HG03135 (cell line): ENCODE measurements around the gene TRABD2B.

Experiments used
- ATAC-seq: cut with Tn5 transposase; IDR thresholded peaks from one replicate; pipeline ENCODE4 v1.9.1; 2021; ENCODE audit warnings: mild to moderate bottlenecking, moderate library complexity; ENCODE audit not compliant: unreplicated experiment

The TRABD2B gene

DNA sequence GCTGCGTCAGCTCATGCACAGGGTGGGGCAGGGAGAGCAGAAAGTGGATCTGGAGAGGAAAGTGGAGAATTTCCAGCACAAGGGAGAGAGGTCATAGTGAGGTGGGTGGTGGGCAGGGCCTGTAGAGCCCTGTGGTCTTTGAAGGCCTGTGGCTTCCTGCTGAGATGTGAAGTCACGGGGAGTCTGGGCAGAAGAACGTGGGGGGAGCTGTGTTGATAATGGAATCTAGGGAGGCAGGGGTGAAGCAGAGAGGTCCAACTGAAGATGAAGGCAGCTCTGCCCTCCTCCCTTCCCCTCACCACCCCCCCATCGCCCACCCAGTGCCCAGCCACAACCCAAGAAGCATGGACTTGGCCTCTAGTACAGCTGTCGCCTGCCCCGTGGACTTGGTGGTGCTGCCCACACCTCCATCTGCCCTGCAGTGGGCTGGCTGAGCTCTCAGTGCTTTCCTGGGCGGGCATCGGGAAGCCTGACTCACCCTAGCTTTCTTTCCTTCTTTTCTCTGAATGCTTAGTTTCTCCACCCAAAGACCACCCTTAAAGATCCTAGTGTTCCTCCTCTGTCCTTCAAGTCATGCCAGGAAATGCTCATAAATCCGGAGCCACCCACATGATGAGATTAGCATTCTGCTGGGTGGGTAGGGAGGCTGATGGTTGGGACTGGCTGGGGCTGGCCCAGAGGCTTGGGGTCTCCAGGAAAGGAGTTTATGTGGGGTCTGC lies 186.1 kb downstream of the TRABD2B start:
- ATAC-seq, result no peak

DNA sequence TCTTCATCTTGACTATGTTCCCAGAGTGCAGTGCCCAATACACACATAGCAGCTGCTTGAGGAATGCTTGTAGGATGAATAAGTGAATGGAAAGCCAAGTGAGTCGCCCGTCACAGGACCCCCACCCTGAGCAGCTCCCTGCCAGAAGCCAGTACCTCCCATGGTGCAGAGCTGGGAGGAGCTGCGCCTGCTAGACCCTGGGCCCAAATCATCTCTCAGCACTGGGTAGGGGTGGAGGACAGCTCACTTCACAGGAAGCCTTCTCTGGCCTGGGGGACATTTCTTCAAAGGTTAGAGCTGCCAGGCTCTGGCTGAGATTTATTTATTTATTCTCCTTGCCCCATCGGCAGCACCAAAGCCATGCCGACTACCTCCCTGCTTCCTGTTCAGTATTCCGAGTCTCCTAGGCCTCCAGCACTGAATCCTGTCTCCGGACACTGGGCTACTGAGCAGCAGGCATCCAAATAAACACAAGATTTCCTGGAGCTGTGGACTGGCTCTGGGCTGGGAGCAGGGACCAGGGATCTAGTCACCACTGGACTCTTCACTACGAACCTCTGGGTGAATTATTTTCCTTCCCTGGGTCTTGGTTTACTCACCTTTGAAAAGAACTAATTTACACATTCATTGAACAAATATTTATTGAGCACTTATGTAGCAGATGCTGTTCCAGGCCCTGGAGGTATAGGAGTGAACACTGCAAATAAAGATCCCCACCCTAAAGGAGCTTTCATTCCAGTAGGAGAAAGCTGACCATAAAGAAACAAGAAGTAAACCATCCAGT lies 187.7 kb downstream of the TRABD2B start:
- ATAC-seq, result no peak

DNA sequence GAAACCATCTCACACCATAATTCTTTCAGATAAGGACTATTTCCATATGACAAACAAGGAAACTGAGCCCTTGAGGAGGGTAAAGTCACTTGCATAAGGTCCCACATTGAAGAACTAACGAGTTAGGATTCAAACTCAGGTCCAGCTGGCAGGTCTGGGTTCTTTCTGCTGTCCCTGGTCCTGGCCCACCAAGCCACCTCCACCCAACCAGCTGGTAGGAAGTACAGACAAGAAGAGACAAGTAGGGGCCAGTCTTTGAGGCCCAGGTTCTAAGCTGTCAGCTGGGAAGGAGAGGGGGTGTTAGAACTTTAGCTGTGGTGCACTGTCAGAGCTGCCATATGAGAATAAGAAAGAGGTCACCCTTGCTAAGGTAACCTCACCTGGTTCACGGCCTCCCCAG lies 188.6 kb downstream of the TRABD2B start:
- no peak for ATAC-seq

DNA sequence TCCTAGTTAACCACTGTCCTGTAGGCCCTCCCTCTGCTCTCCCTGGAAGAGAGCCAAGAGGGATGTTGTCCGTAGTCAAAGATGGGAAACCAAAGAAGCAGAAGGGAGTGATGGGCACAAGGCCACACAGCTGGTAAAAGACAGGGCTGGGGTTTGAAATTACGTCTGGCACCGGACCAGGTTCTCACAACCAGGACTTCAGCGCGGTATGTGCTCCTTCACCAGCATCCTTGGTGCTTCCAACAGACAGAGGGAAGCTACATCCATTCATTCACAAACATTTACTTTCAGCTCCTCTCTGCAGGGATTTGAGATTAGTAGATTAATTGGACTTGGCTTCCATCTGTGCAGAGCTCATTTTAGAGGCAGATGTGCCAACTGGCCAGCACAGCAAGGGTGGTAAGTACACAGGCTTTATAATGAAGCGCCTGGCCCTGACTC lies 191.2 kb downstream of the TRABD2B start:
- no peak for ATAC-seq

DNA sequence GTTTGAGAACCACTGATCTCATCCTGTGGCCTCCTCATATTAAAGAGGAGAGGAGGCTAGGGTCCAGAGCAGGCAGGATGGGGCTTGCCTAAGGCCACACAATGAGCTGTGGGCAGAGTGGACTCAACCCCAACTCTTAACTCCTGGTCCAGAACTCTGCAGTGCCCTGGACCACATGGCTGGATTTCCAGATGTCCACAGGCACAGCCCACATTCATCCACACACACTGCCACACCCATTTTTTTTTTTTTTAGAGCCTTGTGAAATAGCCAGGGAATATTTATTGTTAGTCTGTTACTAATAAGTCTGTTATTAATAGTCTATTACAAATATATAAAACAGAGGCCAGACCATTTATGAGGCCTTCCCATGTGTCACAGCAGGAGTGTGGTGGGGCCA lies 192.2 kb downstream of the TRABD2B start:
- no peak for ATAC-seq

DNA sequence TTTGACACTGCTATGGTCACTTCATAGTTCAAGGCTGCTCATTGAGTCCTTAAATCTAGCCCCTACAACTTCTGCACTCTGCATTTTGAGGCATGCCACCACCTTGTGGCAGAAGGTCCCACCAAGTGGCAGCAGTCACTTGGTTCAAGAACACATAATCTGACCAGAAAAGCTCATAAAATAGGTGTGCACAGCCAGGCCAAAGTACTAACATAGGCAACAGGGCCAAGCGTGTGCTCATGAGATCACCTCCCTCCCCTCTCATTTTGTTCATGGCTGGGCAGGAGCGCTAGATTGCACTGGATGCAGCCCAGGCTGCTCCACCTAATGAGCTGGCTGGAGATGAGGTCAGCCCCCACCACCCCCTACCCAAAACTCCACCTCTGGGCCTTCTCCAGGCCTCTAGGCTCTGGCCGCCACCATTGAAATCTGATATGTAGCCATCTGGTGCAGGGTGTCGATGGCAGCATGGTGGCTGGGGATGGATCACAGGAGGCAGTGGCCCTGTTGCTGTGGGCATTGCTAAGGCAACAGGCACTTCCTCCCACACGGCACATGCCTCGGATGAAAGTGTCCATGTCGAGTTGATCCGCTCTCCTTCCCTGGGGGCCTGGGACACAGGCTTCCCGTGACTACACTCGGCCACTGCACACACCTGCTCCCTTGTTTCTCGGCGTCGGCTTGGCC lies 193.2 kb downstream of the TRABD2B start:
- no peak for ATAC-seq

DNA sequence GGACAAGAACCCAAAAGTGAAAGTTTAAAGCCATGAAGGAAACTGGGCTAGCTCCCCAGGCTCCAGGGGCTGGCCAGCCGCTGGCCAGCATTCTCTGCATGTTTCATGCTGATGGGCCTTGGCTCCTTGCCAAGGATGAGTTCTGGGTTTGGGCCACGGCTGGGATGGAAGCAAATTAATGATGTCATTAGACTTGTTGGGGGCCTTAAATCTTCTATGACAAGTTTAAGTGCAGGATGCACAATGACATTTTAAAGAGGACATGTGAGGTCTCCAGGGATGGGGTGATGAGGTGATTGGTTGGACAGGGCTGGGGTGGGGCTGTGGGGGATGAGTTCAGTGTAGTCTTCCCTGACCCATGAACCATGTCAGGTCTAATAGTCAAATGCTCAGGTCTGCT lies 199.6 kb downstream of the TRABD2B start:
- no peak for ATAC-seq

DNA sequence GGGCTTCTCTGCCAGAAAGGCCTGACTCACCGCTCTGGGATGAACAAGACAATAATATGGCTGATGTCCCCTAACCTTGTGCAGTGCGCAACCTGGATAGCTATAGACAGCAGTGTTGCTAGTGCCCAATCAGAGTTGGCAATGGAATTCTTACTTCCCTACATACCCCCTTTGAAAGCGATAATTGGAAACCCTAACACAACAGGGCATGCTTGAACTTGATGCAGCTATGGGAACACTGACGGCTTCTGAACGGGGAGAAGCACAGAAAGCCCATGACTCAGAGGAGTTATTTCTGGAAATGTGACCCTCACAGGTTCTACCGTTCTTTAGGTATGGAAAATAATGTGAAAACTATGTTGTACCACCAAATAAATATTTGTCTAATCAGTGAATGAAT lies 200.6 kb downstream of the TRABD2B start:
- ATAC-seq, result no peak

DNA sequence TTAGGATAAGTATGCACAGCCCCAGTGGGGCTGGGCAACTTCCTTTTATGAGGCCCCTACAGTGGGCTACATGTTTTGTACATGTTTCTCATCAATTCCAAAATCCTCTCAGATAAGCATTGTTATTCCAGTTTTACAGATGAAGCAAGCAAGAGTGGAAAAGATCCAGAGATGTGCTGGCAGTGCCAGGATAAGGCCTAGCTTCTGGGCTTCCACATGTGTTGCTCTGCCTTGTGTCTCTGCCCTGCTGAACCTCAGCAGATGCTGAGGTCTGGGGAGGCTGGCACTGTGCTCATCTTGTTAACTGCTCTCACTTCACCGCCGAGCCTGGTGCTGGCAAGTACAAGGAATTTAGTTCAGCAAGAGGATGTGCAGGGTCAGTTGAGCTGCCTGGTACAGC lies 202.1 kb downstream of the TRABD2B start:
- no peak for ATAC-seq

DNA sequence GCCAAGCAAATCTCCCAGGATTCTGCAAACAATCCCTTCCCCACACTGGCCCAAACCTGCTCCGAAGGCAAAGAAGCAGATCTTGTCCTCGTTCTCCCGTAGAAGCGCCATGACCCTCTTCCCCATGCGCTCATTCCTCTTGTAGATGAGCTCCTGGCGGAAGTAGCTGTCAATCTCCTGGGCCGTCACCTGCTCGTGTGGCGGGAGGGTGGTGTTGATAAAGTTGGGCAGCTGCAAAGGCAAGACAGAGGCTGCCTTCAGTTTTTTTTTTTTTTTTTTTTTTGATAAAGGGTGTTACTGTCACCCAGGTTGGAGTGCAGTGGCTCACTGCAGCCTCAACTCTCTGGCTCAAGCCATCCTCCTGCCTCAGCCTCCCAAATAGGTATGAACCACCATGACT lies 202.7 kb downstream of the TRABD2B start:
- no peak for ATAC-seq

DNA sequence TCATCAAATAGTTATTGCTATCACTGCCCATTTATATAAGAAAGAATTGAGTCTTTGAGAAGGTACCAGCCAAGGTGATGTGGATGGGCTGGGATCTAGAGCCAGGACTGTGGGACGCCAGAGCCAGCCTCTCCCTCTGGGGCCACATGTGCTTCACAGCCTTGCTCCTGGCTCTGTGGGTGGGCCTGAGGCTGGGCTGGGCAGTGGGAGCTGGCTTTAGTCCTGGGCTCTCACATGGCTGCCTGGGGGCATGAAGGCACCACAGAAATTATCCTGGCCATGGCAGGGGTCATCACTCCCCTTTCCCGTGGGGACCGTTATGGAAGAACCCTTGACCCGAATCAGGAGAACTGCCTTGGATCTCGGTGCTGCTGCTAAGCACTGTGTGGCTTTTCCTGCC lies 203.1 kb downstream of the TRABD2B start:
- ATAC-seq, result no peak

DNA sequence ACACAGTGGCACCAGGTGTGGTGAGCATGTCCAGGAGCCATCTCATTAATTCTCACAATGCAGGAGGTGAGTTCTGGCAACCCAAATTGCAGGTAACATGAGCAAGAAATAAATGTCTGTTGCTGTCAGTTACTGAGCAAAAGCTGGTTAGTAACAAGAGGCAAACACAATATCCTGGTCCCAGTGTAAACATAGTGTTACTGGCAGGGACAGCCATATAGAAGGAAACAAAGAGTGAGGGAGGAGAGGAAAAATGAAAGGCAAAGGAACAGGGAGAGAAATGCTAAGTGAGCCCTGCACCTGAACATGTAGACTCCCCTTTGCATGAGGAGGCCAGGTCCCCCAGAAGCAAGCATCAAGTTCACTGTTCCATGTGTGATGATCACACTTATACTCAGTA lies 203.6 kb downstream of the TRABD2B start:
- ATAC-seq, result no peak

DNA sequence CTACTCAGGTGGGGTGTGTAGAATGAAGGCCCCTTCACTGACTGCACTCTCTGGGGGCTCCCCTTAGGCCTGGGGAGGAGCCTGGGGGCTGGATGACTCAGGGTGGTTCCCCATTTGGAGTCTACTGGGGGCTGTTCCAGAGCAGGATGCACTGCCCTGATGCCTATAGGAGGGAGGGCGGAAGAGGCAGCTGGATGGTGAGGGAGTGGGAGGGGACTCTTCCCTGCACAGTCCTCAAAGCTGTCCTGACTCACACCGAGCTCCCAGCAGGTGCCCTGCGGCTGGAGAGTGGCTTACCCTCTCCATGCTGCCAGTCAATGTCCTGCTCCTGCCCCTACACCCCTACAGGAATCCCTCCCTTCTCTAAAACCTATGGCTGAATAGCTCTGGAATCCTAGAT lies 204.4 kb downstream of the TRABD2B start:
- no peak for ATAC-seq

DNA sequence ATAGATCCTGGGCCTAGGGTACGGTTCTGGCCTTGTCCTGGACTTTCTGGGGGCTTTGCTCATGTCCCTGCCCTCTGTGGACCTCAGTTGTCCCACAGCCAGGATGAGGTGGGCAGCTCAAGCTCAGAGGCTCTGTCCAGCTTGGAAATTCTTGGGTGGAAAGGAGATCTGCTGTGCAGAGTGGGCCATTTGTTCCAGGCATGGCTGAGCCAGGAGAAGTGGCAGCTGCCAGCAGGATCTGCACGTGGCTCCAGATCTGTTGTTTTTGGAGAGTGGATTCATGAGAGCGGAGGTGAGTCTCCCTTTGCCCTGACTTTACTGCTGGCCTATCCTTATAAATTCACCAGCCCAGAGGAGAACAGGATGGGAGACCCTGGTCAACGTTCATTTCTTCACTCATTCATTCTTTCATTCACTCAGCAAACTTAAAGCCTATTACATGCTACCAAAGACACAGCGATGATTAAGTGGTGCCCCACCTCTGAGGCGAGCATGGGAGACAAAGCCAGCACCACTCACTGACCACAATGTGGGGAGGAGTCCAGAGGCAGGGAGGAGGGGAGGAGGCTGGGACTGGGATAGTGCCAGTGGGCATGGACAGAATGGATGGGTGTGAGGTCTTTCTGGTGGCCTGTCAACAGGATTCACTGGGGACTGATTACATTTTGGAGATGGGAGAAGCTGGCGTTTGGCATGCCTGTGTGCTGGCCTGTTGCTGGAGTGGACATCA lies 205.1 kb downstream of the TRABD2B start:
- no peak for ATAC-seq

DNA sequence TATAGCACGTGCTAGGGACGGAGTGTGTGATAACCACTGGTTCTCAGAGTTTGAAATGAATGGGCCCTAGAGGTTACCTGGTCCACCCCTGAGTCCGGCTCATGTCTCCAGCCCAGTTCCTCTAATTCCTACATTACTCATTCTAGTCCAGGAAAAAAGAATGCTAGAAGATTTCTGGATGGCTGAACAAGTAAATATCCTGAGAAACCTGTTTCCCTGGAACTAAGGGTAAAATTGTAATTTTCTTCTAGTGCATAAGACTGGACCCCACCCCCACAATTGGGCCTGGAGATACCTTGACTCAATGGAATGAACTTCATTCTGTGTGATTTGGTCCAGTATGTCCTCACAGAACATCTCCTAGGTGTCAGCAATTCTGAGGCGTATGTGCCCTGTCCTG lies 208.4 kb downstream of the TRABD2B start:
- no peak for ATAC-seq

DNA sequence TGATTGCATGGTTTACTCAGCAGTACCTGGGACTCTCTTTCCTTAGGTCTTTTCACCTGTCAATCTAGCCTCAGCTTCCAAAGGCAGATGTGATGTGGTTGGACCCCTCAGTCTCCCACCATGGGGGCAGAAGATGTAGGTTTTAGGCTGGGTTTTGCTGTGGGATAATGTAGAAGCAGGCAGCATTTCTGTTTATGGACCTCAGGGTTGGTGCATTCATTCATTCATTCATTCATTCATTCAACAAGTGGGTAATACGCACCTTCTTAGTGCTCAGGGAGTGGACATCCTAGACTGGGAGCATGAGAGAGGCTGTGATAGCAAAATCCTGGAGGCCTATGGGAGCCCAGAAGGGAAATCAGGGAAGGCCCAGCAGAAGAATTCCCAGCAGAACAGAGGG lies 209.6 kb downstream of the TRABD2B start:
- ATAC-seq, result no peak

DNA sequence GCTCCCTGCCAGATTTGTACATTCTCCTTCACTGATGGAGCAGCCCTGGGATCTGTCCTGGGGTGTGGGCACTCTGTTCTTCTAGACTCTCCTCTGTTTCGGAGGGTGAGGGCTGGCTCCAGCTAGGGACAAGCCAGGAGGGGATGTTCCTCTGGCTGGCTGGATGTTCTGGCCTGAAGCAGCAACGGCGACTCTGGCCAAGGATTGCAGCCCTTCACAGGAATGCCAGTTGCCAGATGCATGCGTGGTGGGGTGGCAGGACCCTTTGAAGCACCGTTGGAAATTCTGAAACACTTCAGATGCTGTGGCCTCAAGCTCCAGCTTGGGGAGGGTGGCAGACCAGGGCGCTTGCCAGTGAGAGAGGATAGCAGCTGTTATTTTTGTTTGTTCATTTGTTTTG lies 210.9 kb downstream of the TRABD2B start:
- no peak for ATAC-seq

DNA sequence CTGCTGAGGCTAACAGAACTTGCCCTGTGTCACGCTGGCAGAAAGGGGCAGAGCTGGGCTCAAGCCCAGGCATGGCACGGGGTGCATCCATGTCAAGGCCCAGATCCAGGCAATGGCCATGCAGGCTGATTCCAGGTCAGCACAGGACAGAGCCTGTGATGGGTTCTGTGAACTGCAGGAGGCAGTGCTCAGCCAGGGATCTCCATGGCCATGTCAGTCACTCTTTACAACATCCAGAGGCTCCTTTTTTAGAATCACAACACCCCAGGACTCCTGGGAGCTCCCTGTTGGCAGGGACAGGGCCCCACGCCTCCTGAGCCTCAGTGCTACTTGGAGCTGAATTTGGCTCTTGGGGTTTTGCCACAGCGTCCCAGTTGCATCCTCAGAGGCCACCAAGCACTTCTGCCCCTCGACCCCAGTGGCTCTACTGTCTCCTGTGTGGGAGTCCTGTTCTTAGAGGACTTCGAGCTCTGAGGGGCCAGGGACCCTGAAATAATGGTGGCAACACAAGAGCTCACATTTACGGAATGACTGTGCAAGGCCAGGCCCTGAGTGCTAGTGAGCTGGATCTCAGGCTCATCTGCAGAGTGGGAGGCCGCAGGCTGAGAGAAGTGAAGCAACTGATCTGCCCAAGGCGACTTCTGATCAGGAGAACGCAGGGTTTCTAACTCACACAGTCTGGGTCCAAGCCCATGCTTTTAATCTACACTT lies 211.5 kb downstream of the TRABD2B start:
- ATAC-seq, result no peak

DNA sequence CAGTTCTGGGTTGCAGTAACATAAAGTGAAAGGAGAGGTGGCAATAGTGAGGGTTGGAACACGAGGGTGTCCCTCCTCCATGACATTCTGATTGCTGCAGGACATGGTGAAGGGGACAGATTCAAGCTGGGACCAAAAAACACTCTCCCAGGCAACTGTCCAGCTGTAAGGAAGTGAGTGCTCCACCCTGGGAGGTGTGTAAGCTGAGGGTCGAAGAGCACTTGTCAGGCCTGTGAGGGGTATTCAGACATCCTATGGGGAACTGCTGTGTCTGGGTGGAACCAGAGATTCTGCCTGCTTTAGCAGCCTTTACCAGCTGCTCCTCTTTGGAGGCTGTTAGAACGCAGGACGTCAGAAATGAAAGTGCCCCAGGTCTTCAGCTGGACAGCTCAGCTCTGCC lies 212.1 kb downstream of the TRABD2B start:
- ATAC-seq, result no peak

DNA sequence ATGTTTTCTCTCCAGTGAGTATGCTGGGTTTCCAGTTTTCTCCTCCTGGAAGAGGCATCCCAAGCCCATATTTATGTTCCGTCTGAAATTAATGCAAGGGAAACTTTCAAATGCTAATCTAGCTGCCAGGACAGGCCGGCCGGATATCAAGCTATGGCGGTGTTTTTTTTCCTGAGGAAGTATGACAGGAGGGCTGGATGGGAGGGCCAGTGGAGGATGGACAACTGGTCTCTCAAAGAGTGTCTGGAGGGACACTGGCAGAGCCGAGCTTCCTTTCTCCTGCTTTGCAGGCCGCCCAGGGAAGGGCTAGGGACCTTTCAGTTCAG lies 212.7 kb downstream of the TRABD2B start:
- ATAC-seq, result no peak
